ENCODE data around the gene TMEM37.

TMEM37 gene

GRCh38 chr2:119419065-119419464, 12.6 kb upstream of the TMEM37 start:
- DNase-seq = no peak

- no peak for DNase-seq
Measured at GRCh38 chr2:119419803-119420508, 11.7 kb upstream of the TMEM37 start.

GRCh38 chr2:119421304-119421703, 10.3 kb upstream of the TMEM37 start:
- DNase-seq = no peak

GRCh38 chr2:119421741-119422140, 9.9 kb upstream of the TMEM37 start:
- DNase-seq = no peak

- DNase-seq = no peak
Measured at GRCh38 chr2:119422360-119423107, 9.1 kb upstream of the TMEM37 start.

GRCh38 chr2:119423108-119423444, 8.6 kb upstream of the TMEM37 start:
- no peak for DNase-seq

GRCh38 chr2:119423811-119424210, 7.8 kb upstream of the TMEM37 start:
- DNase-seq = no peak

GRCh38 chr2:119424284-119425118, 7.2 kb upstream of the TMEM37 start:
- DNase-seq = no peak

- no peak for DNase-seq
Measured at GRCh38 chr2:119425119-119425405, 6.6 kb upstream of the TMEM37 start.

- no peak for DNase-seq
Measured at GRCh38 chr2:119425620-119426395, 5.8 kb upstream of the TMEM37 start.

- no peak for DNase-seq
Measured at GRCh38 chr2:119426396-119426675, 5.3 kb upstream of the TMEM37 start.

- no peak for DNase-seq
Measured at GRCh38 chr2:119426801-119427395, 4.8 kb upstream of the TMEM37 start.

- DNase-seq = no peak
Measured at GRCh38 chr2:119427756-119428155, 3.9 kb upstream of the TMEM37 start.

GRCh38 chr2:119428488-119429224, 3.0 kb upstream of the TMEM37 start:
- DNase-seq = no peak

- DNase-seq = no peak
Measured at GRCh38 chr2:119429225-119429981, 2.3 kb upstream of the TMEM37 start.

- DNase-seq = no peak
Measured at GRCh38 chr2:119430023-119430498, 1.6 kb upstream of the TMEM37 start.

- DNase-seq = no peak
Measured at GRCh38 chr2:119431976-119432850, 559 bp downstream of the TMEM37 start.

- no peak for DNase-seq
Measured at GRCh38 chr2:119432851-119433522, 1.3 kb downstream of the TMEM37 start.

- no peak for DNase-seq
Measured at GRCh38 chr2:119433636-119434327, 2.1 kb downstream of the TMEM37 start.
